ENCODE results near the gene SLC16A8.

SLC16A8 gene

DNA sequence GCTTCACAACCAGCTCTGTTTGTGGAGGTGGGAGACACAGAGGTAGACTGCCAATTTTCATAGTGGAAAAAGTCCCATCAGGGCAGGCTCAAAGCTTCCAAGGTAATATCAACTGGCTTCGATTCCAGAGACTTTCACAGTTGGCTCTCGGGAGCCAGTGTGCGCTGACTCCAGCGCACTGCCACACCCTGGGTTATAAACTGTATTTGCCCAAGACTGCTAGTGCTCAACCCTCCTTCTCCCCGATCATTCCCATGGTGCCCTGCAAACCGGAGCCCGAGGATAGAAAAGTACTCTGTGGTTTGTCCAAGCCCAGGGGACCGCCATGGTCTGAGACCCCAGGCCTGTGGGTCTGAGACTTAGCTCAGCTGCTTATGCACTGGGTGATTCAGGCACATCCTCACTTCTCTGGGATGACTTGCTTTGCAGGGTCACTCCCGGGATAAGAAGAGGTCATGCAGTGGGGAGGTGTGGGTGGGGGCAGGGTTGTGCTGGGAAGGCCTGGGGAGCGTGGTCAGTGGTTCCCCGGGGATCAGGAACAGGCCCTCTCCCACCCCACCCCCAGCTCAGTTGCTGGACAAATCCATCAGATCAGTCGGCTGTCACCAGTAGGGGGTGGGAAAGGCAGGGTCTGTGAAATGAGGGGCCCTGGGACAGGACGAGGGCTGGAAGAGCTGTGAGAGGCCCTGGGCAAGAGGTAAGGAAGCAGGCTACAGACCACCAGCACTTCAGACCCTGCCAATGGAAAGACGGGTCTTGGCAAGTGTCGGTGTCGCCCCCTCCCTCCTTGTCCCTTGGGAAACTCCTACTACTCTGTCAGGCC is 53.5 kb downstream of the SLC16A8 start:
- DNase-seq = no peak

DNA sequence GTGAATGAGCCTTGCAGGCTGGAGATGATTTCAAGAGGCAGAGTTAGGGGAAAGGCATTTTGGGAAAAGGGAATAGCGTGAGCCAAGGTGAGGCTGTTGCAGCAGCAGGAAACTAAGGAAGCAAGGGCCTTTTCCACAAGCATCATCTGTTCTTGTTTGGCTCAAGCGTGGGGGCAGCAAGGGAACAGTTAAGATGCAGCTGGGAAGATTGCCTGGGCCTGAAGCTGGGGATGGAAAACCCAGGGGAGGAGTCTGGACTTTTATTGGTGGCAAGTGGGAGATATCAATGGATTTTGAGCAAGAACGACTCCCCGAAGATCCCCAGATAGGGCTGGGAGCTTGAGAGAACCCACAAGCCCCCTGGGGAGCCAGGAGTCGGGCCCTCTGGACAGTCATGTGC is 54.1 kb downstream of the SLC16A8 start:
- DNase-seq = no peak

DNA sequence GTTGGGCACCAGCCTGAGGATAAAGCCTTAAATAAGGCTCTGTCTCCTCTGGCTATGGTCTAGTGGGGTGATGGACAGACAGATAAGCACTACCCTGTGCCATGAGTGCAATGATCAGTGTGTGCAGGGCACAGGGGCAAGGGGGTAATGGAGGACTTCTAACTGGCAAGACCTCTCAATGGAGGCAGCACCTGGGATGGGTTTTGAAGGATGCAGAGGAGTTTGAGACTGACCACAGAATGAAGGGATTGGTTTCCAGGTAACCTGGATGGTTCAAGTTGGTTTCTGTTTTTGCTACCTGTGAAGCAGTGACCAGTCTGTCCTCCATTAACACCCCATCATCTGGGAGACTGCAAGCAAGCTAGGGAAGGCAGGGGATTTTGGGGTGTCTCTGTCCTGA is 54.6 kb downstream of the SLC16A8 start:
- DNase-seq = no peak

DNA sequence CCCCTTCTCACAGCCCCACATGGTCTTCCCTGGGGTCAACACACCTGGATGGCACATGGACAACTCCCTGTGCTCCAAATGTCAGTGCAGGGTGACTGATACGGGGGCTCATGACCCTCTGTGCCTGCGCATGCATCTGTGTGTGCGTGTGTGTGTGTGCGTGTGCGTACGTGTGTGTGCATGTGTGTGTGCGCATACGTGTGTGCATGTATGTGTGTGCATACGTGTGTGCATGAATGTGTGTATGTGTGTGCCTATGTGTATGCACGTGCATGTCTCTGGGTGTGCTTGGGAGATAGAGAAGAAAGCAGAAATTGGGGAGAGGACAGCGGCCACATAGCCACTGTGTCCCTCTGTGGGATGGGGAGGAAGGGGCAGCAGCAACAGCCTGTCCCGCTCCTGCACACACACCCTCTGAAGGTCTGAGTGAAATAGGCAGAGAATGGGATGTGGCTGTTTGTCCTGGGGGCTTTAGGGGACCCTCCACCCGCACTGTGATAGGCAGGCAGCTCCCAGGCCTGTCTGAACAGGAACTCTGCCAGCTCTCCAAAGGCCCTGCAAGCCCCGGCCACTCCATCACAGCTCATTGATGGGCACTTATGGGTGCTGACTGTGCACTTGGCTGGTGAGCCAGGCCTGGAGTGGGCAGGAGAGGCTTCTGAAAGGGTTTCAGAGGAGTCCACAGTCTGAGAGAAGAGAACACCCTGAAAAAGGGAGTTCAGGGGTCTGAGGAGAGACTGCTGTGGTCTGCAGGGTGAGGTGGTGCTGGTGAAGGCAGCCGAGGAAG is 55.4 kb downstream of the SLC16A8 start:
- no peak for DNase-seq

Measured in right kidney (tissue), 1 donor.